GM12872 (cell line): ENCODE results near the gene TBC1D1.

Source experiments
- CTCF ChIP-seq: IDR thresholded peaks from 3 replicates; pipeline ENCODE4 v1.5.1; 2011; ENCODE audit warnings: low read depth, mild to moderate bottlenecking, low read length, moderate library complexity; ENCODE audit not compliant: insufficient read depth

Gene TBC1D1

GRCh38 chr4:38075370-38076152 is 184.7 kb downstream of the TBC1D1 start:
- no peak for TF ChIP-seq CTCF

GRCh38 chr4:38076153-38076669 is 185.3 kb downstream of the TBC1D1 start:
- TF ChIP-seq CTCF, result no peak

- no peak for TF ChIP-seq CTCF
These were observed 187.1 kb downstream of the TBC1D1 start for GRCh38 chr4:38077791-38078489.

GRCh38 chr4:38078590-38079421 is 187.9 kb downstream of the TBC1D1 start:
- no peak for TF ChIP-seq CTCF

- no peak for TF ChIP-seq CTCF
These were observed 189.4 kb downstream of the TBC1D1 start for GRCh38 chr4:38080061-38080974.

- no peak for TF ChIP-seq CTCF
These were observed 191.1 kb downstream of the TBC1D1 start for GRCh38 chr4:38082021-38082420.
